Fibroblast of gingiva (primary cell): ENCODE results near the gene CAMK2G.
A peak's percentile ranks its signal among the peaks of the same experiment; 100 is the strongest.
"Not testable (repeated sequence)": the region's sequence is repeated elsewhere in the genome, so short reads cannot be mapped to it uniquely, and the experiment has no call there.

Experiments used
- DNase-seq: peaks from one replicate; pipeline ENCODE4 v3.0.0-alpha.2; 2011; ENCODE audit warnings: low read depth

CAMK2G gene

DNA sequence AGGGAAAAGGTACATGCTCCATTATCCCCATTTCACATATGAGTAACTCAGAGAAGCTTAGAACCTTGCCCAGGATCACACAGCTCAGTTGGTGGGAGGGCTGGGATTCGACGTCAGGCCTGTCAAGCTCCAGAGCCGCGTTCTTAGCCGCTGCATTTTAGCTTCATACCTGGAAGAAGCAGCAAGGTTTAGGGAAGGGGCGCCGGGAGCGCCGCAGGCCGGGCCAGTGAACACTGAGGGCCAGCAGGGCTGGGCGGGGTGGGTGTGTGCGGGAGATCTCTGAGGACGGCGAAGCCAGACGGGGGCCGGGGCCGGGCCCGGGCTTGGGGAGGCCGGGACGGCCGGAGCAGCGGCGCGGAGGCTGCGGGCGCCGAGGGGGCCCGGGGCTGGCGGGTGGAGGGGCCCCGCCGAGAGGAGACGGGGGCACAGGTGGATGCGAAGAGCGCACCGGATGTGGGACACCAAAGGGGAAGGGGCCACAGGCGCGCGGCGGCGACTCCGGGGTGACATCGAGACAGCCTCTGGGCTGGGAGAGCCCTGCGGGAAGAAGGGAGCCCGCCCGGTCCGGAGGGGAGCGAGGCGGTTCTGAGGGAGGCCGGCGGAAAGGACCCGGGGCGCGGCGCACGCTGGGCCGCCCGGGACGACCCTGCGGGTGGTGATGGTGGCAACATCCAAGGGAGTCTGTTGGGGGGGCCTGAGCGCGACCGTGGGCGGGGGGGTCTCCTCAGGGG is 63.5 kb downstream of the CAMK2G start:
- DNase-seq, result no peak

DNA sequence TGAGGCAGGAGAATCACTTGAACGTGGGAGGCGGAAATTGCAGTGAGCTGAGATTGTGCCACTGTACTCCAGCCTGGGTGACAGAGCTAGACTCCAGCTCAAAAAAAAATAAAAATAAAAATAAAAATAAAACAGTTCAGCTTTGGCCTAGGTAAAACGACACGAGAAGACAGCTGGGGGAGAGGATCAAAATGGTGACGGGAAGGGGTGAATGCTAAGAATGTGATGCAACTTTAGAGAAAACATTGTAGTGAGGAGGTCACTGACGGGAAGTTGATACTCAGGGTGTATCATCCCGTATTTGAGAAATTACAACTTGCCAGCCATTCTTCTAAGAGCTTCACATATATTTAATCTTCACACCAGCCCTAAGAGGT is 64.0 kb downstream of the CAMK2G start:
- DNase-seq, result peak; percentile 65

DNA sequence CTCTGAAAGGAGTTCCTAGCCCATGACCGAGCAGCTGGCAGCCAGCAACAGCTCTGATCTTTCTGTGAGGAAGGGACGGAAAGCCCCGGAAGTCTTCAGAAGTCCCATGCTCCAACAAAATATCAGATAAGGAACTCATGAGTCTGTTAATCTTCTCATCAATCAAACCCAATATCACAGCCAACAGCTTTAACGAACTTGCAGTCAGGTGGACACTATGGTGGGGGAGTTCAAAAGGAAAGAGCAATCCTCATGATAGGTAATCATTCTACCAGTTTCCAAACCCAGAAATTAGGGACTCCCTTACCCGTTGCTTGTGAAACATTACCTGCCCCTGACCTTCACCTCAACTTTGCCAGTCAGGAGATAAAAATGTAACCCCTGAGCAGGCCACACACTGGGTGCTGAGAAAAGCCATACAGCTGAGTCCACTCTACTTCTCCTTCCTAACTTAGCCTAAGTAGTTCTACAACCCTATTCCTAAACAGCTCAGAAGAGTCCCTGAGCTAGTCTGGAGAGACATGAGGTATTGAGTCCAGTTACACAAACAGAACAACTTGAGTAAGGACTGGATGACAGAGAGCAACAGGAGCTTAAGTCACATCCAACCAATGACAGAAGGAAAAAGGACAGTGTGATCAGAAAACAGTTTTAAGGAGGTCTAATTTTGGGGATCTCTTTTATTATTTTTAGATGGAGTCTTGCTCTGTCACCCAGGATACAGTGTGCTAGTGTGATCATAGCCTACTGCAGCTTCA is 65.1 kb downstream of the CAMK2G start:
- no peak for DNase-seq

DNA sequence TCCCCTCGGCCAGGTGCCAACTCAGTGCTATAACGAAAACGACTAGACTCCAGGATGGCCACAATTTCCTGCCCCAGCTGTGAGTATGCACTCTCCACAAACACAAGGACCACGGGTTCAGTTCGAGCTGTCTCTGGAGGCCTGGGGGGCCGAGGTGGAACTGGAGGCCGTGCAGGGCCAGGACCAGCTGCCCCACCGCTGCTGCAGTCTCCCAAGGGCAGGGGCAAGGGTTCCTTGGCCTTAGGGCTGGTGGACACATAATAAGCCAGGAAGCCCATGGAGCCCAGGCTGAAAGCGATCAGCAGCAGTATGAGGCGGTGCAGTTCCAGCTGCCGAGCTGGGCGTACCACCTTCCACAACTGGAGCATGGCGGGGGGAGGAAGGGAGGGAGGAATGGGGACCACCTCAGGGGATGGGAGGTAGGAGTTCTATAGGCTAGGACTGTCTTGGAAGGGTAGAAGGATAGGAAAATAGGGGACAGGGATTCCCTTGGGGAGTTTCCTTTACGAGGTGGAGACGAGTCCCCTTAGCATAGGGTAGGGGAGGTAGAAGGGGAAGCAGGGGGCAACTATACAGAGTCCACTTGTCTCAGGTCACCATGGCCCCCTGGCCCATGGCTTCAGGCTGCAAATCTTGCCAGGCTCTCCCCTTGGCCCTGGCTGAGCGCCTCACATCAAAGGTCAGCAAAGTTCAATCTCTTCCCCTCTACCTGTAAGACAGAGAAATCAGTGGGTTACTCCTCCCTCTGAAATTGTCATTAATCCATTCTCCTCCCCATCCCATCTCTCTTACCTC is 66.1 kb downstream of the CAMK2G start:
- DNase-seq, result no peak

DNA sequence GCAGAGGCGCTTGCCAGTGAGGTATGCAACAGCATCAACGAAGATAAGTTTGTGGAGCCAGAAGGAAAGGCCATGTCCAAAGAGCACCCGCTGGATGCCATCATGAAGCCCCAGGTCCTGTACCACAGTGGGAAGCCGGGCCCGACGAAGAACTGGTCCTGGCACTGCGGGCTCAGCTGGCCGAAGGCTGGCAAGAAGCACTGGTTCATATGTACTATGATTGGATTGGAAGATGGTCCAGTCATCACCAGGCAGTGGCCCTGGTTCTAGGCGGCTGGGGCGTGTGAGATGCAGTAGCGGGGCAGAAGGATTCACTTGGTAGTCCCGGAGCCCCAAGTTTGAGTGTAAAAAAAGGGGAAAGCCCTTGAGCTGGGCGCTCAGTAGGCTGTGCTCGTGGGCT is 66.9 kb downstream of the CAMK2G start:
- DNase-seq, result no peak

DNA sequence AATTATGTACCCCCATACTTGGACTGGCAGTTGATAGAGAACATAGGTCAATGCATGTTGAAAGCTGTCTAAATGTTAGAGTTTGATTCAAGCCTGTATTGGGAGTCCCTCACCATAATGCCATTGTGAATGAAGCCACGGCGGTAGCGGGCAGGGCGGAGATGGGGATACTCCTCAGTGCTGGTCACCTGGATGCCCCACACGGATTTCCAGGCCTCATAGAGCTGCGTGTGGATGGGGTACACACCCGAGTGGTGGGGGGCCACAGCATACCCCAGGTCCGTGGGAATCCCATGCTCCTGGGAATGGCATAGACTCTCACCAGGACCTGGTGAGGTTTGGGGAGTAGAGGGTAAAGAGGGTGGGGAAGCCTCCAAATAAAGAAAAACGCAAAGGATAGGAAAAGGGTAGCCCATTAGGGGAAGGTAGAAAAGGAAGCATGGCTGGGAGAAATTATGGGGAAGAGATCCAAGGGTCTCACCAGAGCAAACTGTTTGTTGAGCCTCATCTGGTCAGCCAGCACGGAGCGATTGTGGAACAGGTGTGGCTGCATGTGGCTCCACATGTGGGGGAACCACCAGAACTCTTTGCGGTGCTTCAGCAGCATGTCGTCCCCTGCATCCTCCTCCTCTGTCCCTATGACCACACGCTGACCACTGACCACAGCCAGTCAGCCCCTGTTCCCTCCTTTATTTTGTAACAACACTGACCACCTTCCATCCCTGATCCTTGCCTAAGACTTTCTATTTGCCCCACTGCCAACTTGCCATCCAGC is 68.0 kb downstream of the CAMK2G start:
- DNase-seq, result no peak

DNA sequence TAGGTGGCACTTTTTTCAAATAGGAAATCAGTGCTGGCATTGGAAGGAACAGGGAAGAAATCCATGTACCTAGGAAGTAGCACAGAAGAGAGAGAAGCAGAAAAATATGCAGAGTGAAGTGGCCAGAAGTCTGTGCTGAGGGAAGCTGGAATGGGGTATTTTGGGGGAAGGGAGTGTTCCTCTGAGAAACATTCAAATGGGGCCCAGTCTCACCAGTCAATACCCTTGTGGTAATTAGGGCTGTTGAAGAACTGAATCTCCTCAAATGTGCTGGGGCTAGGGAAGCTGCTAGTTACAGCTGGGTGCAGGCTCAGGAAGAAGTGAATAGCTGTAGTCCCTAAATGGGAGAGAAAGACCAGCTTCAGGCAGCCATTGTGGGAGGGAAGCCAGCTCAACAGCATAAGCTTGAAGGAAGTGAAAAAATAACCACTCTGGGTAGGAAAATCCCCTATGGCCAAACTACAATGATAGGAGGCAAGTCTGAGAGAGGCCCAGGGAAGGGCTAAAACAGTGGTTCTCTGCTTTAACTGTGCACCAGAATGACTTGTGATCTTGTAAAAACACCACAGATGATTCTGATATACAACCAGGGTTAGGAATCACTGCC is 70.6 kb downstream of the CAMK2G start:
- no peak for DNase-seq

DNA sequence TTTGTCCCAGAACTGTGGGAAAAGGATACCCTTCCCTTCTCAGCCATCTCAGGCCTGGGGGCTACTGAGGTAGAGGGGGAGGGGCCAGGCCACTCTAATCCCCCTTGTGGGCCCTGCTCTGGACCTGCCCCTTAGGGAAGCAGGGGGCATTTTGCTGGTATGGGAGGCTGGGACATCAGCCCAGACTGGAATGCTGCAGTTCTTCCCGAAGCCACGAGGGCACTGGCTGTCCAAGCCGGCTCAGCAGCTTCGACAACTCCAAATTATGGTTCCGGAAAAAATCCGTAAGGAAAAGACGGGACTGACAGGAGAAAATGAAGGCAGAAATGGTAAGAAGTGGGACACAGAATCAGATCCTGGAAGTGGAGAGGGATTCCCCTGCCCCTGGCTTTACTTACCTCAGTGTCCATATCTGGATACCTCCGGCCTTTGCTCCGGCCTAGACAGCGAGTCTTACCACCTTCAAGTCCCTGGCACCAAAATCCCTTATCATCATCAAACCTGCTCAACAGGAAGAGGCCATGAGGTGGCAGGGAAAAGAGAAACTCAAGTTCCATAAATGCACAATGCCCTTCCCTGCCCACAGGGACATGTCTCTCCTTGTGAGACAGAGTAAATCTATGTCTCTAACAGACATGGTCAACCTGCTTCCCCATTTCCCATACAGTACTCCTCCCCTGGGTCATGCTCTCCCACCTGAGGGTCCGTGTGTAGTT is 71.9 kb downstream of the CAMK2G start:
- no peak for DNase-seq

DNA sequence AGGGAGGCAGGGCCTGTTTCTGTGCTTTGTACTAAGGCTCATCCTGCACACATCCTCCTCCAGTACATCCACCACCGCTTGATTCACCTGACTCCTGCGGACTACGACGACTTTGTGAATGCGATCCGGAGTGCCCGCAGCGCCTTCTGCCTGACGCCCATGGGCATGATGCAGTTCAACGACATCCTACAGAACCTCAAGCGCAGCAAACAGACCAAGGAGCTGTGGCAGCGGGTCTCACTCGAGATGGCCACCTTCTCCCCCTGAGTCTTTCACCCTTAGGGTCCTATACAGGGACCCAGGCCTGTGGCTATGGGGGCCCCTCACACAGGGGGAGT is 73.1 kb downstream of the CAMK2G start:
- no peak for DNase-seq

DNA sequence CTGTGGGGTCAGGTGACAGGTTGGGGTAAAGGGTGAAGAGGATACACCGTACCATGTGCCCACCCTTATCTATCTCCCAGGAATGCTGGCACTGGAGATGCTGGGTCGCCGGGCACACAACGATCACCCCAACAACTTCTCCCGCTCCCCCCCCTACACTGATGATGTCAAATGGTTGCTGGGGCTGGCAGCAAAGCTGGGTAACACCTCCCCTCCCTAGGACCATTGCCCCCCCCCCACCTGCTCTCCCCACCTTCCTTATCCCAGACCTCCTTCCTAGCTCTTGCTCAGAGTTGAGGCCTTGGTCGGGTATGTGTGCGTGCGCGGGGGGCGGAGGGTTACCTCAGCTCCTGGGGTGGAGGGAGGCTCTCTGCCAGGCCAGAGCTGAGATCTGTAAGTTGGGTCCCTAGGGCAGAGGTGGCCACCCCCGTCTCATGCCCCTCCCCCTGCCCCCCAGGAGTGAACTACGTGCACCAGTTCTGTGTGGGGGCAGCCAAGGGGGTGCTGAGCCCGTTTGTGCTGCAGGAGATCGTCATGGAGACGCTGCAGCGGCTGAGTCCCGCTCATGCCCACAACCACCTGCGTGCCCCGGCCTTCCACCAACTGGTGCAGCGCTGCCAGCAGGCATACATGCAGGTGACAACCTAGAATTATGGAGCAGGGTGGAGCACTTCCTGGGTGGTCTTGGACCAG is 73.6 kb downstream of the CAMK2G start:
- no peak for DNase-seq

DNA sequence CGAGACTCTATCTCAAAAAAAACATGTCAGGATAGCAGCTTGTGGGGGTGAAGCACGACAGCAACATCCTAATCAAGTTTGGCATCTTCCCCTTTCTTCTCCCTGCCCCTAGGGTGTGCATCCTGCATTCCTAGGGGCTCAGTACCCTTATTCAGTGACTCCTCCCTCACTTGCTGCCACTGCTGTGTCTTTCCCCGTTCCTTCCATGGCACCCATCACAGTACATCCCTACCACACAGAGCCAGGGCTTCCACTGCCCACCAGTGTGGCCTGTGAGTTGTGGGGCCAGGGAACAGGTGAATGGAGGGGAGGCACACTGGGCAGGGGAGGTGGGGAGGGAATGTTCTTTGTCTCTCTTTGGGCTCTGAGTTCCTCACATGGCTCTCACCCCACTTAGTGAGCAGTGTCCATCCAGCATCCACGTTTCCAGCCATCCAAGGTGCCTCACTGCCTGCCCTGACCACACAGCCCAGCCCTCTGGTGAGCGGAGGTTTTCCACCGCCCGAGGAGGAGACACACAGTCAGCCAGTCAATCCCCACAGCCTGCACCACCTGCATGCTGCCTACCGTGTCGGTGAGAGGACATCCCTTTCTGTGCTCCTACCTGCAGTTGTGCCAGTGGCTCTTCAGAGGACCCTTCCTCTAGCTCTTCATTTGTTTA is 74.3 kb downstream of the CAMK2G start:
- DNase-seq, result no peak

DNA sequence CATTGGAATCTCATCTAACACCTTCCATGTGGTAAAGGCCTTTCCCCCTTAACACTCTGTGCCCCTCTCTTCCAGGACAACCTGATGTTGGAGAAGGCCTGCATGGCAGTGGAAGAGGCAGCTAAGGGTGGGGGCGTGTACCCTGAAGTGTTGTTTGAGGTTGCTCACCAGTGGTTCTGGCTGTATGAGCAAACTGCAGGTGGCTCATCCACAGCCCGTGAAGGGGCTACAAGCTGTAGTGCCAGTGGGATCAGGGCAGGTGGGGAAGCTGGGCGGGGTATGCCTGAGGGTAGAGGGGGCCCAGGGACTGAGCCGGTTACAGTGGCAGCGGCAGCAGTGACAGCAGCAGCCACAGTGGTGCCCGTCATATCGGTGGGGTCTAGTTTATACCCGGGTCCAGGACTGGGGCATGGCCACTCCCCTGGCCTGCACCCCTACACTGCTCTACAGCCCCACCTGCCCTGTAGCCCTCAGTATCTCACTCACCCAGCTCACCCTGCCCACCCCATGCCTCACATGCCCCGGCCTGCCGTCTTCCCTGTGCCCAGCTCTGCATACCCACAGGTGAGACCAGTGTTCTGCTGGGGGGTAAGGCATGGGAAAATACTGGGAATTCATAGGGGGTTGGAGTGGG is 75.3 kb downstream of the CAMK2G start:
- DNase-seq, result no peak

DNA sequence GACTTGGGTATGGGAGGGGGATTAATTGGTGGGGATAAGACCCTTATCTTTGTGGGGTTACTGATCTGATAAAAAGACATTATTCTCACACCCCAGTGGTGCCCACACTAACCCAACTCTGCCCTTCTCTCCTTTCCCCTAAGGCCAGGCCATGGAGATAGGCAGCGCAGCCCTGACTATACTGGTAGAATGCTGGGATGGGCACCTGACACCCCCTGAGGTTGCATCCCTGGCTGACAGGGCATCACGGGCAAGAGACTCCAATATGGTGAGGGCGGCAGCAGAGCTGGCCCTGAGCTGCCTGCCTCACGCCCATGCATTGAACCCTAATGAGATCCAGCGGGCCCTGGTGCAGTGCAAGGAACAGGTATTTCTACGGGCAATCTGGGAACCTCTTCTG is 76.3 kb downstream of the CAMK2G start:
- no peak for DNase-seq

DNA sequence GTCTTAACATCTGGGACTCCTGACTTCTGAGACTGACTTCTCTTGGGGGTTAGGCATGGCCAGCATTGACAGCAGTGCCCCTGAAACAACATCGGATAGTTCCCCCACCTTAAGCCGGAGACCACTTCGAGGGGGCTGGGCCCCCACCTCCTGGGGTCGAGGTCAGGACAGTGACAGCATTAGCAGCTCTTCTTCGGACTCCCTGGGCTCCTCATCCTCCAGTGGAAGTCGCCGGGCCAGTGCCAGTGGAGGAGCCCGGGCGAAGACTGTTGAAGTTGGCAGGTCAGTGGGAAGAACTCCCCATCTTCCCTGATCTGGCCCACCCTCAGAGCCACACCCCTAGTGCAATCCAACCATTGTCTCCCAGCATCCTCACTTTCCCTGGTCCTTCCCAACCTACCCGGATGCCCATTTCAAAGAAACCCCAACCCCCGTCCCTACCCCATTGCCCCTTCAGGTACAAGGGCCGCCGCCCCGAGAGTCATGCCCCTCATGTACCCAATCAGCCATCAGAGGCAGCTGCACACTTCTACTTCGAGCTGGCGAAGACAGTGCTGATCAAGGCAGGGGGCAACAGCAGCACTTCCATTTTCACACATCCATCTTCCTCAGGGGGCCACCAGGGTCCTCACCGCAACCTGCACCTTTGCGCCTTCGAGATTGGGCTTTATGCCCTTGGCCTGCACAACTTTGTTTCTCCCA is 76.9 kb downstream of the CAMK2G start:
- no peak for DNase-seq

DNA sequence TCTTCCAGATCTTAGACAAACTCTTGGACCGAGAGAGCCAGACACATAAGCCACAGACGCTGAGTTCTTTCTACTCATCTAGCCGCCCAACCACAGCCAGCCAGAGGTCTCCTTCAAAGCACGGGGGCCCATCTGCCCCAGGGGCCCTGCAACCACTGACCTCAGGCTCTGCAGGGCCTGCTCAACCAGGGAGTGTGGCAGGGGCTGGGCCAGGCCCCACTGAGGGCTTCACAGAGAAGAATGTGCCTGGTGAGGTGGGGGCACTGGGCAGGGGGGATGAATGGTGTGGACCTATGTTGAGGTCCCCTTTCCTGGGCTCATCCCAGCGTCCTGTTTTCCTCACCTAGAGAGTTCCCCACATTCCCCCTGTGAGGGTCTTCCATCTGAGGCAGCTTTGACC is 77.6 kb downstream of the CAMK2G start:
- no peak for DNase-seq

DNA sequence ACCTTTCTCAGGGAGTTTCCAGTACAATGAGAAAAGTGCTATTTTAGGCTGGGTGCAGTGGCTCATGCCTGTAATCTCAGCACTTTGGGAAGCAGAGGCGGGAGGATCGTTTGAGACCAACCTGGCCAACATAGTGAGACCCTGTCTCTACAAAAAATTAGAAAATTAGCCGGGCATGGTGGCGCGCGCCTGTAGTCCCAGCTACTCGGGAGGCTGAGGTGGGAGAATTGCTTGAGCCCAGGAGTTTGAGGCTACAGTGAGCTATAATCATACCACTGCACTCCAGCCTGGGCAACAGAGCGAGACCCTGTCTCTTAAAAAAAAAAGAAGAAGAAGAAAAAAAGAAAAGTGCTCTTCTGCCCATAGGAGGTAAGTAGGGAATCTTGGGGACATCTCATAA is 78.3 kb downstream of the CAMK2G start:
- DNase-seq, result not testable (repeated sequence)

DNA sequence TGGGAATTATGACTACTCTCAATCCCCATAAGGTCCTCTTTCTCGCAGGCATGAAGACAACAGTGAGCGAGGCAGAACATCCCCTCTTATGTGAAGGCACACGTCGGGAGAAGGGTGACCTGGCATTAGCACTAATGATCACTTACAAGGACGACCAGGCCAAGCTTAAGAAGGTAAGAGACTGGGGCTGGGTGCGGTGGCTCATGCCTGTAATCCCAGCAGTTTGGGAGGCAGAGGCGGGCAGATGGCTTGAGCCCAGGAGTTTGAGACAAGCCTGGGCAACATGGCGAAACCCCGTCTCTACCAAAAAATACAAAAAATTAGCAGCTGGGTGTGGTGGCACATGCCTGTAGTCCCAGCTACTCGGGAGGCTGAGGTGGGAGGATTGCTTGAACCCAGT is 78.9 kb downstream of the CAMK2G start:
- not testable (repeated sequence) for DNase-seq

DNA sequence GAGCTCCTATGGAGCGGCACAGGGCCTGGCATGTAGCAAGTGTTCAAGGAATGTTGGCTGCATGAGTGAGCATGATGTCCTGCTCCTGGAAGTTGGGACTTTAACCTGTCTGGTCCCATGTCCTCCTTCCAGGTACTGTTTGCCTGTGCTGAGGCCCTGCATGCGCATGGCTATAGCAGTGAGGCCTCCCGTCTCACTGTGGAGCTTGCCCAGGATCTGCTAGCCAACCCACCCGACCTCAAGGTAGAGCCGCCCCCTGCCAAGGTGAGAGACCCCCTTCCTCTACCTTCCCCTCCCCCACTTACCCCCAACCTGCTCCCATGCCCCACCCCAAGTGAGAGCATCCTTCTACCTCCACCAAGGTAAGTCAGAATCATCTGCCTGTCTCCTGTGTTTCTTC is 80.9 kb downstream of the CAMK2G start:
- DNase-seq, result no peak

DNA sequence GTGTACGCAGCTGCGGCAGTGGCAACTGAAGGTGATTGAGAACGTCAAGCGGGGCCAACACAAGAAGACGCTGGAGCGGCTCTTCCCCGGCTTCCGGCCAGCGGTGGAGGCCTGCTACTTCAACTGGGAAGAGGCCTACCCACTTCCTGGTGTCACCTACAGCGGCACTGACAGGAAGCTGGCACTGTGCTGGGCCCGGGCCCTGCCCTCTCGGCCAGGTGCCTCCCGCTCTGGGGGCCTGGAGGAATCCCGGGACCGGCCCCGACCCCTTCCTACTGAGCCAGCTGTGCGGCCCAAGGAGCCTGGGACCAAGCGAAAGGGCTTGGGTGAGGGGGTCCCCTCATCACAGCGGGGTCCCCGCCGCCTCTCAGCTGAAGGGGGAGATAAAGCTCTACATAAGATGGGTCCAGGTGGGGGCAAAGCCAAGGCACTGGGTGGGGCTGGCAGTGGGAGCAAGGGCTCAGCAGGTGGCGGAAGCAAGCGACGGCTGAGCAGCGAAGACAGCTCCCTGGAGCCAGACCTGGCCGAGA is 82.4 kb downstream of the CAMK2G start:
- no peak for DNase-seq
